HFFc6 (cell line): ENCODE data around the gene TRIM54. TPM values are rescaled to one million over a fixed set of nuclear protein-coding genes. Genes with fewer than 3 reads are reported as not detected.

Source experiments
- DNase-seq: peaks from one replicate; pipeline ENCODE4 v3.0.0-alpha.2; 2018
- H3K27ac Mint-ChIP-seq: 2 replicates; pipeline ENCODE4 v1.8.0; 2020; ENCODE audit warnings: mild to moderate bottlenecking, mixed read lengths
- H3K27me3 Mint-ChIP-seq: 2 replicates; pipeline ENCODE4 v1.8.0; 2021; ENCODE audit warnings: mild to moderate bottlenecking, moderate library complexity, mixed read lengths; ENCODE audit not compliant: insufficient read depth
- H3K36me3 Mint-ChIP-seq: 2 replicates; pipeline ENCODE4 v1.8.0; 2021; ENCODE audit warnings: low read depth, mixed read lengths
- H3K4me1 Mint-ChIP-seq: 2 replicates; pipeline ENCODE4 v1.8.0; 2020; ENCODE audit warnings: low read depth, mixed read lengths
- H3K4me3 Mint-ChIP-seq: 2 replicates; pipeline ENCODE4 v1.8.0; 2020; ENCODE audit warnings: mild to moderate bottlenecking, moderate library complexity, mixed read lengths
- H3K9me3 Mint-ChIP-seq: 2 replicates; pipeline ENCODE4 v1.8.0; 2020; ENCODE audit warnings: mild to moderate bottlenecking, mixed read lengths
- CTCF ChIP-seq: fragments of 200-600 bp; sonication (generic); IDR thresholded peaks from 2 replicates; pipeline ENCODE4 v1.5.0; 2021; ENCODE audit warnings: antibody characterized with exemption, mild to moderate bottlenecking
- total RNA-seq, 6 experiments: library from RNA; stranded (reverse); fragmentation: NEBNext Ultra II Directional; extraction: Animal tissue kit (Norgen Biotek cat#: 25700); gene quantifications; 2 replicates in 1 of 6; 3 replicates in 5 of 6; pipeline ENCODE4 v1.2.3, GENCODE V29; 2021

The TRIM54 gene
- total RNA-seq, 6 experiments from 2014 or later: not detected

- Mint-ChIP-seq H3K4me3 (no peak overlapping the region), H3K4me1 (peaks cover 24% of the 10 kb centered on the region), H3K27me3 (peaks cover 10% of the 10 kb centered on the region), H3K27ac (no peak overlapping the region), H3K36me3 (no peaks in the 10 kb centered on the region), H3K9me3 (no peaks in the 10 kb centered on the region)
- DNase-seq: no peak
- no peak for TF ChIP-seq CTCF
Measured at GRCh38 chr2:27250652-27251379, 31.4 kb upstream of the TRIM54 start.

DNA sequence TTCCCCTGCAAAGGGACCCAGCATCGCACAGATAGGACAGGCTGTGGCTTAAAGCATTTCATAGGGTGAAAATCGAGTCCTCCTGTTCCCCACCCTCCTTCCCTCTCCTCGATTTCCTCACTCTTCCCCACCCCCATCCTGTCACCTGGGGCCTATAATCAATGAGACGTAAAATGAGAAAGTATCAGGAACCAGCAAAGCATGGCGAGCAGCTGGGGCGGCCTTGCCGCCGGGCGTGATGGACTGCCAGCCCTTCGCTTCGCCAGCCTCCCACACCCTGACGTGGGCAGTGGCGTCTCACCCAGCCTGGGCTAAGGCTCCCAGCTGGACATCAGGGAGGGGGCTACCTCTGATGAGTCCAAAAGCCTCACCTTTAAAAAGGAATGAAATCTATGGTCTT, 30.5 kb upstream of the TRIM54 start:
- Mint-ChIP-seq H3K4me1 (peaks cover 28% of the 10 kb centered on the region), H3K9me3 (no peaks in the 10 kb centered on the region), H3K4me3 (no peak overlapping the region), H3K36me3 (no peaks in the 10 kb centered on the region), H3K27me3 (peaks cover 14% of the 10 kb centered on the region), H3K27ac (no peak overlapping the region)
- TF ChIP-seq CTCF: no peak
- no peak for DNase-seq

DNA sequence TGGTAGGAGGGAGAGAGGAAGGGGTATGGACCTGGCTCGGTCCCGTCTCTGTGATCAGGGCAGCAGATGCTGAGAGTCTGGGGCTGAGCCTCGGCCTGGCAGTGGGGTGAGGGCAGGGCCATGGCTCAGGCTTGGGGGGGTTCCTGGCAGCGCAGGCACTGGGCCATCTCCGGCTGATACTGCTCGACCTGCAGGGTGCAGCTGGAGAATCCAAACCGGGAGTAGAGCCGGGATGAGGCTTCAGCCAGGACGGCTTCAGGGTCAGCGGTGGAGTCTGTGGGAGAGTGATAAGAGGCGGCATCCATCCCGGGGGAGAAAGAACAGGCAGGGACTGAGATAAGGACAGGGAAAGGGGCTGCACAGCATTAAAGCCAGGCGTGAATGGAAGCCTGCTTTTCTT, 27.0 kb upstream of the TRIM54 start:
- Mint-ChIP-seq H3K4me3 (no peak overlapping the region), H3K4me1 (peaks cover 20% of the 10 kb centered on the region), H3K27ac (no peak overlapping the region), H3K36me3 (no peaks in the 10 kb centered on the region), H3K27me3 (peaks cover 34% of the 10 kb centered on the region), H3K9me3 (no peaks in the 10 kb centered on the region)
- DNase-seq: no peak
- TF ChIP-seq CTCF: no peak

- Mint-ChIP-seq H3K27me3 (peaks cover 39% of the 10 kb centered on the region), H3K36me3 (no peaks in the 10 kb centered on the region), H3K9me3 (no peaks in the 10 kb centered on the region), H3K4me3 (no peak overlapping the region), H3K27ac (no peak overlapping the region), H3K4me1 (peaks cover 20% of the 10 kb centered on the region)
- peak; percentile 44 for DNase-seq
- no peak for TF ChIP-seq CTCF
Measured at GRCh38 chr2:27255660-27256059, 26.6 kb upstream of the TRIM54 start.

DNA sequence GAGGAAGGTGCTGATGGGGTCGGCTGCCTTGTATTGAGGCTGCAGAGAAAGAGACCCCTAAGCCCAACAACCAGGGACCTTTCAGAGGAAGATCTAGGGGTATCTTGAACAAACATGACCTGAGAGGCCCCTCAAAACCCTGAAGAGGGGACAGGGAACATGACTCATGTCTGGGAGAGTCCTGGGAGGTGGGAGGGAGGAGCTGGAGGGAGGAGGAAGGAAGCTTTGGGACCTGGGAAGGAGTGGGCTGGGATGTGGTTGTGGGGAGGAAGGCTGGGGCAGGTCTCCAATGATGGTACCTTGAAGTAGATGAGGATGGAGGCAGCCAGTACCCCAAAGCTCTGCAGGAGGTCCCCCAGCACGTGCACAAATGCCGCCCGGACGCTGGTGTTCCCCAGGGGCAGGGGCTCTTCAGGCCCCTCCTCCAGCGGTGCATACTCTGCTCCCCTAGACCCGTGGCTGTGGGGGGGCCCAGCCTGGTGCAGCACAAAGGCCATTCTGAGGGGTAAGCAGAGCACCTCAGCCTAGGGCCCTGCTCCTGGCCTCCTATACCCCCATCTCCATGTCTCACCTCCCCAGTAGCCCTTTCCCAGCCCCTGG, 25.3 kb upstream of the TRIM54 start:
- Mint-ChIP-seq H3K4me3 (no peak overlapping the region), H3K27ac (no peak overlapping the region), H3K9me3 (no peaks in the 10 kb centered on the region), H3K27me3 (peaks cover 51% of the 10 kb centered on the region), H3K36me3 (no peaks in the 10 kb centered on the region), H3K4me1 (peaks cover 20% of the 10 kb centered on the region)
- DNase-seq: no peak
- TF ChIP-seq CTCF: no peak
